CD8-positive, alpha-beta memory T cell (primary cell): ENCODE measurements around the gene PSMD1. TPM values are rescaled to one million over a fixed set of nuclear protein-coding genes. Genes with fewer than 3 reads are reported as not detected.

Experiments
- CTCF ChIA-PET: fragments of 350-600 bp; sonication (Branson Sonifier 250); formaldehyde crosslinking; loops from one replicate; lab custom pipeline; 2021; ENCODE audit warnings: antibody characterized with exemption; lab: Charles Lee
- POLR2A ChIA-PET: fragments of 350-600 bp; sonication (Branson Sonifier 250); formaldehyde crosslinking; loops from one replicate; lab custom pipeline; 2021; ENCODE audit warnings: antibody characterized with exemption; lab: Charles Lee
- DNase-seq, 5 donors: peaks; one replicate each; pipeline versions ENCODE4 v3.0.0 to v3.0.0-alpha.2; 2020 to 2022; ENCODE audit warnings: mixed read lengths in 1 of 5
- H3K27ac ChIP-seq: one replicate; pipeline ENCODE4 v1.7.0; 2013; ENCODE audit warnings: low read depth, mild to moderate bottlenecking, low read length, moderate library complexity
- H3K27me3 ChIP-seq: 2 replicates; pipeline ENCODE4 v1.7.0; 2013; ENCODE audit warnings: low read length, mild to moderate bottlenecking; ENCODE audit not compliant: insufficient read depth, poor library complexity, severe bottlenecking
- H3K36me3 ChIP-seq: 2 replicates; pipeline ENCODE4 v1.7.0; 2013; ENCODE audit warnings: mild to moderate bottlenecking, low read length, moderate library complexity; ENCODE audit not compliant: insufficient read depth
- H3K4me1 ChIP-seq: 2 replicates; pipeline ENCODE4 v1.7.0; 2013; ENCODE audit warnings: mild to moderate bottlenecking, low read length, moderate library complexity; ENCODE audit not compliant: insufficient read depth
- H3K4me3 ChIP-seq: 2 replicates; pipeline ENCODE4 v1.7.0; 2013; ENCODE audit warnings: mild to moderate bottlenecking, low read length
- H3K9me3 ChIP-seq: 2 replicates; pipeline ENCODE4 v1.7.0; 2013; ENCODE audit warnings: mild to moderate bottlenecking, low read length
- H3K27ac Mint-ChIP-seq, 8 donors: one replicate each; pipeline ENCODE4 v1.8.0; 2020 to 2021; ENCODE audit warnings: mixed read lengths in 8 of 8, mild to moderate bottlenecking in 6 of 8, inconsistent platforms in 3 of 8, moderate library complexity in 3 of 8
- H3K27me3 Mint-ChIP-seq, 2 donors: one replicate each; pipeline ENCODE4 v1.8.0; 2020 to 2021; ENCODE audit warnings: mixed read lengths in 2 of 2, mild to moderate bottlenecking in 1 of 2, moderate library complexity in 1 of 2
- H3K36me3 Mint-ChIP-seq, 3 donors: one replicate each; pipeline ENCODE4 v1.8.0; 2020 to 2021; ENCODE audit warnings: mixed read lengths in 3 of 3, inconsistent platforms in 1 of 3, mild to moderate bottlenecking in 1 of 3
- H3K4me1 Mint-ChIP-seq, 3 donors: one replicate each; pipeline ENCODE4 v1.8.0; 2020 to 2021; ENCODE audit warnings: mixed read lengths in 3 of 3, inconsistent platforms in 1 of 3, mild to moderate bottlenecking in 1 of 3
- H3K4me3 Mint-ChIP-seq, 7 donors: one replicate each; pipeline ENCODE4 v1.8.0; 2020 to 2021; ENCODE audit warnings: mixed read lengths in 7 of 7, mild to moderate bottlenecking in 6 of 7, moderate library complexity in 4 of 7, inconsistent platforms in 2 of 7
- H3K9me3 Mint-ChIP-seq, 5 donors: one replicate each; pipeline ENCODE4 v1.8.0; 2020 to 2022; ENCODE audit warnings: mixed read lengths in 5 of 5, mild to moderate bottlenecking in 3 of 5, moderate library complexity in 2 of 5, inconsistent platforms in 1 of 5
- polyA plus RNA-seq: library from polyadenylated mRNA; unstranded; fragments of 300-500 nt; fragmentation: Illumina TruSeq; gene quantifications from one replicate; pipeline ENCODE4 v1.2.3, GENCODE V29; 2021
- total RNA-seq, 2 experiments: library from RNA; stranded (reverse); gene quantifications; one replicate each; pipeline ENCODE4 v1.2.3, GENCODE V29; 2021

The PSMD1 gene
- total and polyA plus RNA-seq, 3 experiments from 2014 or later, result 60.6 to 176 (median 164) TPM

GRCh38 chr2:231111987-231112386 lies 55.3 kb downstream of the PSMD1 start:
- H3K4me3 Mint-ChIP-seq, result no peak overlapping the region
- ChIA-PET CTCF (no interaction called here), POLR2A (no interaction called here)
- H3K4me3 ChIP-seq, result no peak overlapping the region
- H3K36me3 ChIP-seq, result peaks cover 8% of the 10 kb centered on the region
- no peaks in the 10 kb centered on the region for H3K9me3 Mint-ChIP-seq
- peaks cover 3 to 62% (median 16%) of the 10 kb centered on the region in 3 donors for H3K36me3 Mint-ChIP-seq
- no peak overlapping the region for H3K27ac ChIP-seq
- no peaks in the 10 kb centered on the region for H3K27me3 Mint-ChIP-seq
- no peaks in the 10 kb centered on the region for H3K4me1 ChIP-seq
- no peaks in the 10 kb centered on the region for H3K9me3 ChIP-seq
- no peaks in the 10 kb centered on the region for H3K27me3 ChIP-seq
- H3K27ac Mint-ChIP-seq, result peak overlapping the region in 1 of 8 donors; percentile 44
- DNase-seq, result no peak
- H3K4me1 Mint-ChIP-seq, result no peaks in the 10 kb centered on the region

- H3K36me3 ChIP-seq, result peaks cover 6% of the 10 kb centered on the region
- ChIA-PET CTCF (no interaction called here), POLR2A (no interaction called here)
- Mint-ChIP-seq H3K9me3 (no peaks in the 10 kb centered on the region), H3K36me3 (peaks cover under 1 to 52% (median 17%) of the 10 kb centered on the region in 3 donors), H3K4me1 (peaks cover 0 to 3% (median 0%) of the 10 kb centered on the region in 3 donors), H3K27ac (no peak overlapping the region), H3K4me3 (no peak overlapping the region), H3K27me3 (no peaks in the 10 kb centered on the region)
- H3K9me3 ChIP-seq, result no peaks in the 10 kb centered on the region
- H3K27ac ChIP-seq, result no peak overlapping the region
- DNase-seq, result no peak
- no peak overlapping the region for H3K4me3 ChIP-seq
- H3K27me3 ChIP-seq, result no peaks in the 10 kb centered on the region
- no peaks in the 10 kb centered on the region for H3K4me1 ChIP-seq
Observed at GRCh38 chr2:231113489-231113888, 56.8 kb downstream of the PSMD1 start.

GRCh38 chr2:231115651-231116050 lies 59.0 kb downstream of the PSMD1 start:
- no peak overlapping the region for H3K27ac Mint-ChIP-seq
- no peak overlapping the region for H3K4me3 Mint-ChIP-seq

GRCh38 chr2:231117148-231117547 lies 60.5 kb downstream of the PSMD1 start:
- Histone ChIP-seq H3K9me3 (no peaks in the 10 kb centered on the region), H3K36me3 (no peaks in the 10 kb centered on the region), H3K4me3 (no peak overlapping the region), H3K27me3 (no peaks in the 10 kb centered on the region), H3K4me1 (no peaks in the 10 kb centered on the region), H3K27ac (no peak overlapping the region)
- Mint-ChIP-seq H3K4me1 (peaks cover 0 to 3% (median 1%) of the 10 kb centered on the region in 3 donors), H3K36me3 (peaks cover 0 to 26% (median 11%) of the 10 kb centered on the region in 3 donors), H3K4me3 (no peak overlapping the region), H3K9me3 (no peaks in the 10 kb centered on the region), H3K27ac (no peak overlapping the region), H3K27me3 (no peaks in the 10 kb centered on the region)
- DNase-seq, result no peak
- POLR2A ChIA-PET, result no interaction called here
- CTCF ChIA-PET, result no interaction called here

More at GRCh38 chr2:231115651-231116050, 59.0 kb downstream of the PSMD1 start:
- ChIA-PET CTCF (no interaction called here), POLR2A (no interaction called here)
- Mint-ChIP-seq H3K4me1 (peaks cover 0 to 3% (median 1%) of the 10 kb centered on the region in 3 donors), H3K27me3 (no peaks in the 10 kb centered on the region), H3K9me3 (no peaks in the 10 kb centered on the region), H3K36me3 (peaks cover 0 to 38% (median 12%) of the 10 kb centered on the region in 3 donors)
- Histone ChIP-seq H3K4me1 (no peaks in the 10 kb centered on the region), H3K9me3 (no peaks in the 10 kb centered on the region), H3K36me3 (no peaks in the 10 kb centered on the region), H3K4me3 (no peak overlapping the region), H3K27ac (no peak overlapping the region), H3K27me3 (no peaks in the 10 kb centered on the region)
- DNase-seq, result no peak

GRCh38 chr2:231117922-231118613 lies 61.4 kb downstream of the PSMD1 start:
- DNase-seq, result no peak
- ChIA-PET POLR2A (no interaction called here), CTCF (no interaction called here)
- H3K4me1 Mint-ChIP-seq, result peaks cover 0 to 3% (median 1%) of the 10 kb centered on the region in 3 donors
- peaks cover 0 to 18% (median 8%) of the 10 kb centered on the region in 3 donors for H3K36me3 Mint-ChIP-seq
- no peak overlapping the region for H3K27ac ChIP-seq
- H3K4me1 ChIP-seq, result no peaks in the 10 kb centered on the region
- H3K36me3 ChIP-seq, result no peaks in the 10 kb centered on the region
- H3K9me3 Mint-ChIP-seq, result no peaks in the 10 kb centered on the region
- no peaks in the 10 kb centered on the region for H3K27me3 ChIP-seq
- no peak overlapping the region for H3K4me3 Mint-ChIP-seq
- no peaks in the 10 kb centered on the region for H3K9me3 ChIP-seq
- H3K27ac Mint-ChIP-seq, result no peak overlapping the region
- no peak overlapping the region for H3K4me3 ChIP-seq
- no peaks in the 10 kb centered on the region for H3K27me3 Mint-ChIP-seq

GRCh38 chr2:231118614-231118942 lies 61.9 kb downstream of the PSMD1 start:
- Mint-ChIP-seq H3K4me1 (peaks cover 3 to 9% (median 5%) of the 10 kb centered on the region in 3 donors), H3K36me3 (peaks cover 0 to 13% (median 8%) of the 10 kb centered on the region in 3 donors), H3K27ac (no peak overlapping the region), H3K4me3 (no peak overlapping the region), H3K27me3 (no peaks in the 10 kb centered on the region), H3K9me3 (no peaks in the 10 kb centered on the region)
- Histone ChIP-seq H3K27me3 (no peaks in the 10 kb centered on the region), H3K27ac (no peak overlapping the region), H3K9me3 (no peaks in the 10 kb centered on the region), H3K4me1 (no peaks in the 10 kb centered on the region), H3K36me3 (no peaks in the 10 kb centered on the region), H3K4me3 (no peak overlapping the region)
- ChIA-PET POLR2A (no interaction called here), CTCF (no interaction called here)
- no peak for DNase-seq

- no peak for DNase-seq
- Mint-ChIP-seq H3K36me3 (peaks cover 0 to 5% (median 5%) of the 10 kb centered on the region in 3 donors), H3K27me3 (no peaks in the 10 kb centered on the region), H3K27ac (peak overlapping the region in 1 of 8 donors; percentile 1), H3K4me3 (no peak overlapping the region), H3K4me1 (peaks cover 16 to 26% (median 21%) of the 10 kb centered on the region in 3 donors), H3K9me3 (no peaks in the 10 kb centered on the region)
- Histone ChIP-seq H3K36me3 (no peaks in the 10 kb centered on the region), H3K4me3 (no peak overlapping the region), H3K9me3 (no peaks in the 10 kb centered on the region), H3K27me3 (no peaks in the 10 kb centered on the region), H3K4me1 (no peaks in the 10 kb centered on the region), H3K27ac (no peak overlapping the region)
- ChIA-PET POLR2A (no interaction called here), CTCF (no interaction called here)
Observed at GRCh38 chr2:231123362-231123898, 66.8 kb downstream of the PSMD1 start.

GRCh38 chr2:231124838-231125568 lies 68.3 kb downstream of the PSMD1 start, which contains the start of gene HTR2B:
Gene HTR2B, minus strand, starts transcription at chr2:231125042. Its CDS starts 1,278 bp downstream, at chr2:231123764.
- Mint-ChIP-seq H3K4me3 (peak within 1 kb of the TSS in 5 of 7 donors; percentile 5 to 54 (median 20)), H3K4me1 (peaks cover 17 to 26% (median 21%) of the 10 kb centered on the region in 3 donors), H3K27ac (peak within 1 kb of the TSS in 4 of 8 donors; percentile 7 to 88 (median 22)), H3K27me3 (no peaks in the 10 kb centered on the region), H3K9me3 (no peaks in the 10 kb centered on the region), H3K36me3 (peaks cover 0 to 5% (median 3%) of the 10 kb centered on the region in 3 donors)
- Histone ChIP-seq H3K9me3 (no peaks in the 10 kb centered on the region), H3K27me3 (no peaks in the 10 kb centered on the region), H3K27ac (no peak within 1 kb of the TSS), H3K4me3 (no peak within 1 kb of the TSS), H3K4me1 (no peaks in the 10 kb centered on the region), H3K36me3 (no peaks in the 10 kb centered on the region)
- POLR2A ChIA-PET, result no interaction called here
- DNase-seq, result no peak
- CTCF ChIA-PET, result no interaction called here
